Renal pelvis (tissue), 4 donors: ENCODE results near the gene HS3ST3A1. TPM values are rescaled to one million over a fixed set of nuclear protein-coding genes. Genes with fewer than 3 reads are reported as not detected.
A peak's percentile ranks its signal among the peaks of the same experiment; 100 is the strongest.
"Not testable (repeated sequence)": the region's sequence is repeated elsewhere in the genome, so short reads cannot be mapped to it uniquely, and the experiment has no call there.

Source experiments
- DNase-seq: peaks from one replicate; pipeline ENCODE4 v3.0.0-alpha.2; 2013
- polyA plus RNA-seq, 3 donors: library from polyadenylated mRNA; unstranded; fragments of 120-200 nt; gene quantifications; one replicate each; pipeline ENCODE4 v1.2.1, GENCODE V29; 2013; ENCODE audit not compliant: insufficient read length in 3 of 3

Gene HS3ST3A1
- polyA plus RNA-seq, 3 donors = 3.6 to 5.3 (median 4.0) TPM

- no peak for DNase-seq
Measured at GRCh38 chr17:13581925-13582324, 19.8 kb downstream of the HS3ST3A1 start.

- no peak for DNase-seq
Measured at GRCh38 chr17:13580790-13581189, 20.9 kb downstream of the HS3ST3A1 start.

- DNase-seq = no peak
Measured at GRCh38 chr17:13576661-13577526, 24.8 kb downstream of the HS3ST3A1 start.

GRCh38 chr17:13575922-13576419, 25.8 kb downstream of the HS3ST3A1 start:
- DNase-seq = no peak

GRCh38 chr17:13575466-13575865, 26.3 kb downstream of the HS3ST3A1 start:
- DNase-seq = no peak

GRCh38 chr17:13572581-13572980, 29.1 kb downstream of the HS3ST3A1 start:
- no peak for DNase-seq

GRCh38 chr17:13569398-13570123, 32.2 kb downstream of the HS3ST3A1 start:
- no peak for DNase-seq

- DNase-seq = no peak
Measured at GRCh38 chr17:13568582-13569397, 32.9 kb downstream of the HS3ST3A1 start.

GRCh38 chr17:13563866-13564265, 37.9 kb downstream of the HS3ST3A1 start:
- DNase-seq = no peak

GRCh38 chr17:13562271-13562800, 39.4 kb downstream of the HS3ST3A1 start:
- DNase-seq = peak; percentile 84

- no peak for DNase-seq
Measured at GRCh38 chr17:13561606-13562270, 40.0 kb downstream of the HS3ST3A1 start.

GRCh38 chr17:13560935-13561334, 40.8 kb downstream of the HS3ST3A1 start:
- no peak for DNase-seq

GRCh38 chr17:13558588-13558987, 43.1 kb downstream of the HS3ST3A1 start:
- no peak for DNase-seq

- DNase-seq = no peak
Measured at GRCh38 chr17:13557077-13557476, 44.7 kb downstream of the HS3ST3A1 start.

GRCh38 chr17:13554231-13554630, 47.5 kb downstream of the HS3ST3A1 start:
- no peak for DNase-seq

- no peak for DNase-seq
Measured at GRCh38 chr17:13550291-13550690, 51.4 kb downstream of the HS3ST3A1 start.

- not testable (repeated sequence) for DNase-seq
Measured at GRCh38 chr17:13548576-13548975, 53.2 kb downstream of the HS3ST3A1 start.

GRCh38 chr17:13546851-13547250, 54.9 kb downstream of the HS3ST3A1 start:
- DNase-seq = no peak

GRCh38 chr17:13545941-13546340, 55.8 kb downstream of the HS3ST3A1 start:
- no peak for DNase-seq

- no peak for DNase-seq
Measured at GRCh38 chr17:13544765-13545164, 57.0 kb downstream of the HS3ST3A1 start.

- no peak for DNase-seq
Measured at GRCh38 chr17:13544292-13544691, 57.4 kb downstream of the HS3ST3A1 start.
